OCI-LY3 (cell line): ENCODE measurements around the gene ZYG11A.

Source experiments
- EZH2phosphoT487 ChIP-seq: fragments of 200-600 bp; shearing (Covaris generic); IDR thresholded peaks from 2 replicates; pipeline ENCODE4 v1.6.1; 2018; ENCODE audit warnings: antibody characterized with exemption, mixed run types, low read depth
- TF ChIP-seq, protein P1 (sequence below): fragments of 200-600, 300-600 bp; sonication (generic); IDR thresholded peaks from 2 replicates; pipeline ENCODE4 v1.5.1; 2014; ENCODE audit warnings: antibody characterized with exemption, low read length, low read depth

GRCh38 chr1:52916241-52916975 lies 73.8 kb downstream of the ZYG11A start:
- TF ChIP-seq, protein P1, sequence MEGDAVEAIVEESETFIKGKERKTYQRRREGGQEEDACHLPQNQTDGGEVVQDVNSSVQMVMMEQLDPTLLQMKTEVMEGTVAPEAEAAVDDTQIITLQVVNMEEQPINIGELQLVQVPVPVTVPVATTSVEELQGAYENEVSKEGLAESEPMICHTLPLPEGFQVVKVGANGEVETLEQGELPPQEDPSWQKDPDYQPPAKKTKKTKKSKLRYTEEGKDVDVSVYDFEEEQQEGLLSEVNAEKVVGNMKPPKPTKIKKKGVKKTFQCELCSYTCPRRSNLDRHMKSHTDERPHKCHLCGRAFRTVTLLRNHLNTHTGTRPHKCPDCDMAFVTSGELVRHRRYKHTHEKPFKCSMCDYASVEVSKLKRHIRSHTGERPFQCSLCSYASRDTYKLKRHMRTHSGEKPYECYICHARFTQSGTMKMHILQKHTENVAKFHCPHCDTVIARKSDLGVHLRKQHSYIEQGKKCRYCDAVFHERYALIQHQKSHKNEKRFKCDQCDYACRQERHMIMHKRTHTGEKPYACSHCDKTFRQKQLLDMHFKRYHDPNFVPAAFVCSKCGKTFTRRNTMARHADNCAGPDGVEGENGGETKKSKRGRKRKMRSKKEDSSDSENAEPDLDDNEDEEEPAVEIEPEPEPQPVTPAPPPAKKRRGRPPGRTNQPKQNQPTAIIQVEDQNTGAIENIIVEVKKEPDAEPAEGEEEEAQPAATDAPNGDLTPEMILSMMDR, result no peak
- TF ChIP-seq EZH2phosphoT487, result no peak
